Stimulated activated CD8-positive, alpha-beta memory T cell treated with anti-CD3 and anti-CD28 coated beads, Interleukin-12 subunit alpha, Interleukin-12 subunit beta, amount 100 ng/mL, for 1 hour (primary cell): ENCODE measurements around the gene ITGB1BP1.
"Not testable (repeated sequence)": the region's sequence is repeated elsewhere in the genome, so short reads cannot be mapped to it uniquely, and the experiment has no call there.

Experiments used
- DNase-seq: peaks from one replicate; pipeline ENCODE4 v3.0.0-alpha.2; 2020; ENCODE audit warnings: low read depth

Gene ITGB1BP1

DNA sequence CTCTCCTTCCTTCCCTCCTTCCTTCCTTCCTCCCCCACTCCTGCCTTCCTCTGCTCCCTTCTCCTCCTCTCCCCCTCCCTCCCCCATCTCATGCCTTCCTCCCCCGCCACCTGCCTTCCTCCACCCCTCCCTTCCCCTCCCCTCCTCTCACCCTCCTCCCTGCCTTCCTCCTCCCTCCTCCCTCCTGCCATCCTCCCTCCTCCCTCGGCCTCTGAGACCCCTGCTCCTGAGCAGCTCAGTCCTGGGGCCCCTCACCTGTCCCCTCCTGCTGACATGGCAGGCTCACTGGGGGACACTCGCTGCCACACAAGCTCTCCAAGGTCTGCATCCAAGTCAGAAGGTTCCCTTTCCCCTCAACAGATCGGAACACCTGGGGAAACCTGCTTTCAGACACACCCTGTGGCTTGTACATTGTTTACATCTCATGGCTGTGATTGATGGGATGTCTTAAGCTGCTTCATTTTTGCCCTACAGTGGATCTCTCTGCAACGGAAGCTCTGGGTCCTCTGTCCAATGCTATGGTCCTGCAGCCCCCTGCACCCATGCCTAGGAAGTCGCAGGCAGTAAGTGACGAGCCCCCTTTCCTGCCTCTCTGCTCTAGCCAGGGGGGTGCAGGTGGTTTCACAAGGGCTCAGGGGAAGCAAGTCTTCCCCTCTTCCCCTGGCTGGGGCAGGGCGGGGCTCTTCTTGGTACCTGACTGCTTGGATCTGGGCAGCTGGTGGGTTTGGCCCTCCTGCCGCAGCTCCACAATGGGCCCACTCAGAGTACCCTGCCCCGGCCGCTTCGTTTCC lies 22.9 kb downstream of the ITGB1BP1 start:
- no peak for DNase-seq

DNA sequence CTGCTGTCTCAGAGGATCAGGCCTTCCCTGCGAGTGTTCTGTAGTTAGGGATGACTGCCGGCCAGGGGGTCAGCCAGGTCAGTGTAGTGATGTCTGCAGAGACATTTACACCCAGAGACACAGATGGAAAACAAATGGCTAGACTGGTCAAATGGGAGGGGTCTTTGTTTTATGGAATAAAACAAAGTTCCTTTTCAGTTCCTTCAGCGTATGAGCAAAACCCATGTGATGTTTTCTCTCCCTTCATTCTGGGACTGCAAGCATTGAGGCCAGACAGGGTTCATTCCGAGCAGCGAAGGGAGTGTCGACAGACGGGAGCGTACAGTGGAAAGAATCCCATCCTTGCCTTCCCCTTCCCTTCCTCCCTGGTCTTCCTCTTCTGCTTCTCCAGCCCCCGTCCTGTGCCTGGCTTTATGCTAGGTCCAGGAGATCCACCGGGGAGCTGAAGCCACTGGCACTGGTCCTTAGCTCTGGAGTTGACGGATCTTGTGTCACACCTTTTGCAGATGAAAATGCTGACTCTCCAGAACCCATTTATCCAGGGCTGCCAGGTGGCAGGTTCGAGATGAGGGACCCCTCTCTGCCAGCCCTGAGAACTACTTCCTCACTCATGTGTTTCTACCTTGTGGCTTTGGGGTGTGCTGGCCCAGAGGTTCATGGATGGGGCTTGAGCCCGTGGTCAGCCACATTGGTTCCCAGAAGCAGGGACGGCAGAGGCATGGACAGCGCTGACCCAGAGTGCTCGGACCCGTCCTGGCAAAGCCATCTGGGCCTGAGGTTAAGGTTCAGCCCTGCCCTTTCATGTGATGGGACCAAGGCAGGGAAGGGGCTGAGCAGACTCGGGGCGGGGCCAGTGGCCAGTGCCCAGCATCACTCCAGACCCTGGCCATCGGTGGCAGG lies 24.2 kb downstream of the ITGB1BP1 start:
- no peak for DNase-seq

DNA sequence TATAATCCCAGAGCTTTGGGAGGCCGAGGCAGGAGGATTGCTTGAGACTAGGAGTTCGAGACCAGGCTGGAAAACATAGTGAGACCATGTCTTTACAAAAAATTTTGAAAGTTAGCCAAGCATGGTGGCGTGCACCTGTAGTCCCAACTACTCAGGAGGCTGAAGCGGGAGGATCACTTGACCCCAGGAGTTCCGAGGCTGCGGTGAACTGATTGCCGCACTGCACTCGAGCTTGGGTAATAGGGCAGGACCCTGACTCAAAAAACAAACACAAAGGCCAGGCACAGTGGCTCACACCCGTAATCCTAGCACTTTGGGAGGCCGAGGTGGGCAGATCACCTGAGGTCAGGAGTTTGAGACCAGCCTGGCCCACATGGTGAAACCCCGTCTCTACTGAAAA lies 25.1 kb downstream of the ITGB1BP1 start:
- not testable (repeated sequence) for DNase-seq

DNA sequence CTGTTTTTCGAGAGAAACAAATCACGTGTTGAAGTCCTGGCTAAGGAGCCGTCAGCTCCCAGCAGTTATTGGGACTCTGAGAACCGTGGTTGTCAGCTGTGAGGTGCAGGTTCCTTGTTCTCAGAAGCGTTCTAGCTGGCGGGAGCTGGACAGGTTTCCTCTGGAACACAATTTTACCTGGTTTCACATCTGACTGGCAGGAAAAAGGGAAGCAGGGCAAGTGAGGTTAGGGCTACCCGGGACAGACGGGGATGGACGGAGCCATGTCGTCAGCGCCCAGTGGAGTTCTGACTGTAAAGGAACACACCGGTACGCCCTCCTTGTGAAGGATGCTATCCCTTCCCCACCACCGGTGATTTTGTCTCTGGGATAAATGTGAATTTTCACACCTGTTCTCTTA lies 26.1 kb downstream of the ITGB1BP1 start:
- no peak for DNase-seq

DNA sequence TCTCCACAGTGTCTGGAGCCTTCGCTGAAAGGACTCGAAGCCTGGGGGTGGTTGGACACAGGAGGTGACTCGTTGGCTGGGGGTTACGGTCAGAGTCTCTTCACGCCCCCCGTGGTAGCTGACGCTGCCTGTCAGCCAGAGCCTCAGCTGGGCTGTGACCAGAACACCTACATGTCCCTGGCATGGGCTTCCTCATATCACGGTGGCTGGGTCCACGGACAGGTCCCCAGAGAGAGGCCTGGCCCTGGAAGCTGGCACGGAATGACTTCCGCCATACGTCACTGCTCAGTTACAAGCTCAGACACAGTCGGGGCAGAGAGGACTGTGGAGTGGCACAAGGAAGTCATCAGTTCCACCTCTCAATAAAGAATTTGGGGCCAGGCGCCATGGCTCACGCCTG lies 28.5 kb downstream of the ITGB1BP1 start:
- DNase-seq, result no peak

DNA sequence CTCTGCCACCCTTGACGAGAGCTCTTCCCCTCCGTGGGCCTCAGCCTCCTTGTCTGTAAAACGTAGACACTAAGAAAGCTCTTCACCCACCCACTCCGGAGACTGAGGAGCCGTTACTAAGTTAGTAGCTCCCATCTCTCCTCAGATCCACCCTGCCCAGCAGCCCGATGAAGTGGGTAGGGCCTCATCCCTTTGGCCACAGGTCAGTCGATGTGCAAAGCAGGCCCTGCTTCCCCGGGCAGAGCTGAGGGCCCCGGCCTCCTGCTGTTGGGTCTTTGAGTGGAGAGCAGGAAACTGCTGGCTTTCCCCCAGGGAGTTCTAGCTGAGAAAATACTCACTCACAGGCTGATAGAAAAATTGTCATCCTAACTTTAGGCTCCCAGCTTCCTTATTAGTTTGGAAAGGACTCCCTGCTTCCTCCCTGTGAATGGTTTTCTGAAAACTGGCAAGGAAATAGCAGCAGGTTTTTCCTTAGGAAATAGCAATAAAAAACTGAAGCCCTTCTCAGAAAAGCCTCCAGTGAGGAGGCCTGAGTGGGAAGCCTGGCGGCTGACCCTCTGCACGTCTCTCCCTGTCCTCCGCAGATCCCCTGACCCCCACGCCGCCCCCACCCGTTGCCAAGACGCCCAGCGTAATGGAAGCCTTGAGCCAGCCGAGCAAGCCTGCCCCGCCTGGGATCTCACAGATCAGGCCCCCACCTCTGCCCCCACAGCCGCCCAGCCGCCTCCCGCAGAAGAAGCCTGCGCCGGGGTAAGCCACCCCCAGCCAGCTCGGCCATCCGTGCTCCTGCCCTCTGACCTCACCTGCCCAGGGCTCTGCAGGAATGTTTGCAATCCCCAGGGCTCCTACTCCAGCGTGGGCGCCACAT lies 30.2 kb downstream of the ITGB1BP1 start:
- DNase-seq, result no peak

DNA sequence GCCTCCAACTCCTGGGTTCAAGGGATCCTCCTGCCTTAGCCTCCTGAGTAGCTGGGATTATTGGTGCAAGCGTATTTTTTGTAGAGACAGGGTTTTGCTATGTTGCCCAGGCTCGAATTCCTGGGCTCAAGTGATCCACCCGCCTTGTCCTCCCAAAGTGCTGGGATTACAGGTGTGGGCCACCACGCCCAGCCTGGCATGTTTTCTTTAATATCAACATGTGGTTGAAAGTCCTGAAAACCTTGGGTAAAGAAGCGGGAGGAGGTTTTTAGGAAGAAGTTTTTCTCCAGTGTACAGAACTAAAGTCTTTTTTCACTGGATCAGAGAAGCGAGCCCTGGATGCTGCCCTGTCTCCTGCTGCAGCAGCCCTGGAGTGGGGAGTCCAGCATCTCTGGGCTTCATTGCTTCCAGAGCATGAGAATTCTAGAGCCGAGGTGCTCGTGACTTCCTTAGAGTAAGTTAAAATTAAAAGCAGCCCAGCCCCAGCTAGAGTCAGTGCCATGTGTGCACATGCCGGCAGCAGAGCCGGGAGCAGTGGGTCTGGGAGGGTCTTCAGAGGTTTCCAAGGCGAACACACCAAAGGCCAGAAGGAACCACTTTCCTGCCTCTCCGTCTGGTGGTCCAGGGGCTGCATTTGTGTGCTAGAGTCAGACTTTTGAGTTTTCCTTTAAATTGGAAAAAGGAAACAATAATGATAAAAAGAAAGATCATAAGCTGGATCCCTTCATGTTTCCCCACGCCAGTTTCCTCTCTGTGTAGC lies 31.2 kb downstream of the ITGB1BP1 start:
- DNase-seq, result no peak

DNA sequence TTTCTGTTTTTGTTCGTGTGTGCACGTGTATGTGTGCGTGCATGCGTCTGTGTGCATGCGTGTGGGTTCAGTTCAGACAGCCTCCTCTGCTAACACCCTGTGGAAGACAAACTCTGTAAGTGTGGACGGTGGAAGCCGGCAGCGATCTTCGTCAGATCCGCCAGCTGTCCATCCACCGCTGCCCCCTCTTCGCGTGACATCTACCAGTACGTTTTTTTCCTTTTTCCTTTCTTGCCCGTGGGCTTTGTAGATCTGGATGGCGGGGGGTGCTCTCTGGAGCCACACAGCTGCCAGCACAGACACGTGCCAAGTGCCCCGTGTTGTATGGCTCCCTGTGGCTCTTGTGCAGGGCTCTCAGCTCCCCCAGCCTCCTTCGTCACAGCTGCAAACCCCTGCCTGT lies 32.3 kb downstream of the ITGB1BP1 start:
- DNase-seq, result no peak

DNA sequence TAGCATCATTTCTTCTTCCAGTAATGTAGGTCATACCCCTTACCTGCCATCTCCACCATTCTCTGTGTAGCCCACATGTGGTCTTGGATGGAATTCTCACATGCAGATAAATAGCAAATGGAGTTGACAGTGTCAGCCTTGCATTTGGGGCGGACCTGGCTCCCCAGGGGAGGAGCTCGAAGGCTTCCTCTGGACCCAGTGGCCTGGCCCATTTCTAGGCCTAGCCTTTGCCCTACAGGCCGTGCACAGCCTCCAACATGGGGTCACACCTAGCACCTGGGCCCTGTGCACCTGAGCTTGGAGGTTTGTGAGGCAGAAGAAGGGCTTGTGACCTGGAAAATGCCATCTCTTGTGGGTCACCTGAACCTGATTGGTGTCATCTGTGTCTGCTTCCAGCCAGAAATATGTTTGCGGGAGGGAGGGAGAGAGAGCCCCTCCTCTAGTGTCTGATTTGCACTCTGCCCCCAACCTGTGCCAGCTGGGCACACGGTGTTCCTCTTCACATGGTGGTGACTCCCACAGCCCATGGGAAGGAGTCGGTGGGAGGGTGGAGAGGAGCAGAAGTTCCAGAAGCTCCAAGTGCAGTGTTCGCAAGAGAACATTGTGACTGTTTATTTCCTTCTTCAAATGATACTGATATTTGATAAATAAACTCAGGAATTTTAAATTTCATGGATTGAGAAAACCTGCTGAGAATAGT lies 33.0 kb downstream of the ITGB1BP1 start:
- no peak for DNase-seq

DNA sequence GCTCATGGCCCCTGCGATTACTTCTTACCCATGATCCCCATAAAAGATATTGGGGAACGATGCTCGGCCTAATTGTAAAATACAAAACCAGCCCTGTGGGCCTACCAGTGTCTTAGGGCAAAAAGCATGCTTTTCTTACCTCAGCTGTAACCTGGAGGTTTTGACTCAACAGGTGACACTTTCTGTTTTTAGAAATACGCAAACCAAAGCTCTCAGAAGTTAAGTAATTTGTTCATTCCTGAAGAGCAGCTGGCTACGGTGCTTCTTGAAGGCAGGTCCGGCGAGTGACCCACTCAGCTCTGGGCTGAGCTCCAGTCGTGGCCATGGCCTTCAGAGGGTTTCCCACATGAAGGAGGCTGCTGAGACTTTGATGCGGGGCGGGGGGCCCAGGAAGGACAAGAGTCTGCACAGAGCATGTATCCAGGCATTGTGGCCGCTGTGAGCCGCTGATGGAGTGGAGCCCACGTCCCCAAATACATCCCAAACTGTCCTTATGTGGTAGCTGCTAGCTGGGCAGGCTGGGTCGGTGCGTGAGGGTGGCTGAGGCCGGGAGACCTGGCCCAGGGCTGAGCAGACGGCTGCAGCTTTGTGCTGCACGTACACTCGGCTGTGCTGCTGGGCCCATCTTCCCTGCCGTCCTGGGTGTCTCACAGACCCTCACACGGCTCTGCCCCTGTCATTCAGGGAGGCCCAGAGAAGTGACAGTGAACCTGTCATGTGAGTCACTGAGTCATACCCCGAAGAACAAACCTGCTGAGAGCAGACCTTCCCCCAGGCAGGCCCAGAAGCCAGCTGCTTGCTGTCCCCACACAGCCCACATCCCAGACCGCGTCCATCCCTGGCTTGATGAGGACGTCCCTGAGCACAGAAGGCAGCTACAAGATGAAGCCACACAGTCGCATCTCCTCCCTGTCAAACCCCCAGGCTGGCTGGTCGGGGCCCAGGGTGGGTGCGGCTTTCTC lies 34.1 kb downstream of the ITGB1BP1 start:
- no peak for DNase-seq

DNA sequence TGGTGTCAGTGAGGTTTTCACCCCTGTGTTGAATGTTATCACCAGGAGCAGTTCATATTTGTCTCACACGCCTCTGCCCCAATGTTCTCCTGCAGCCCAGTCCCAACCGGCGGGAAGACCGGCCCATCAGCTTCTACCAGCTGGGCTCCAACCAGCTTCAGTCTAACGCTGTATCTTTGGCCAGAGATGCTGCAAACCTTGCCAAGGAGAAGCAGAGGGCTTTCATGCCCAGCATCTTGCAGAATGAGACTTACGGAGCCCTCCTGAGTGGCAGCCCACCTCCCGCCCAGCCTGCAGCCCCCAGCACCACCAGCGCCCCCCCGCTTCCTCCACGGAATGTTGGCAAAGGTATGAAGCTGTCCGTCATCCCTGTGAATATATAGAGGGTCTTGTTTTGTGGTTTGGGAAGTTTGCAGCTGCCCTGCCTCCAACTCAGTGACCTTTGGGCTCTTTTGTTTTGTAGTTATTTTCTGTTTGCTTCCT lies 35.1 kb downstream of the ITGB1BP1 start:
- DNase-seq, result no peak

DNA sequence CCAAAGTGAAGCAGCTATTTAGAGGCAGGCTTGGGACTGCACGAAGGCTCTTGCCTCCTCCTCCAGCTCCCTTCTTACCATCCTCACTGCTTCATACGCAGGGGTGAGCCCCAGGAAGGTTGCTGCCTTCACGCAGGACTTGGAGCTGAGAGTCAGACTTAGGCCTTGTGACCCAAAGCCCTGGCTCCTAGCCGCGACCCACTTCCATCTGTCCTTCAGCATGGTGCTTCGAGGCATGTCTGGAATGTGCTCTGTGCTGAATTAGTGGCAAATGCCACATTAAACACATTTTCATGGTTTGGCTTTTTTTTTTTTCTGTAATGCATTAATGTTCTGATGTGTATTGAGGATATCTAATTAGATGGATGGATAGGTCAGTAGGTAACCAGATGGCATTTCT lies 37.5 kb downstream of the ITGB1BP1 start:
- no peak for DNase-seq

DNA sequence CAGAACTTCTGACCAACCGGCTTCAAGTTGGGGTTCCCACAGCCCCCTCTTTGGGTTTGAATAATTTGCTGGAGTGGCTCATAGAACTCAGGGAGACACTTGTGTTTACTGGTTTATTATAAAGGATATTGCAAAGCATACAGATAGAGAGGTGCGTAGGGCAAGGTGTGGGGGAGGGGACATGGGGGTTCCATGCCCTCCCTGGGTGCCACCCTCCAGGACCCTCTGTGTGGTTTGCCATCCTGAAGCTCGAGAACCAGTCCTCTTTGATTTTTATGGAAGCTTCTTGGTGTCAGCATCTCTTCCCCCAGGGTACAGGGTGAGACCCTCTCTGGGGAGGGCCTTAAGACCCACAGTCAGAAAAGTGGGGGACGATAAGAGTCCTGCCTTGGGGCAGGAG lies 38.8 kb downstream of the ITGB1BP1 start:
- no peak for DNase-seq

DNA sequence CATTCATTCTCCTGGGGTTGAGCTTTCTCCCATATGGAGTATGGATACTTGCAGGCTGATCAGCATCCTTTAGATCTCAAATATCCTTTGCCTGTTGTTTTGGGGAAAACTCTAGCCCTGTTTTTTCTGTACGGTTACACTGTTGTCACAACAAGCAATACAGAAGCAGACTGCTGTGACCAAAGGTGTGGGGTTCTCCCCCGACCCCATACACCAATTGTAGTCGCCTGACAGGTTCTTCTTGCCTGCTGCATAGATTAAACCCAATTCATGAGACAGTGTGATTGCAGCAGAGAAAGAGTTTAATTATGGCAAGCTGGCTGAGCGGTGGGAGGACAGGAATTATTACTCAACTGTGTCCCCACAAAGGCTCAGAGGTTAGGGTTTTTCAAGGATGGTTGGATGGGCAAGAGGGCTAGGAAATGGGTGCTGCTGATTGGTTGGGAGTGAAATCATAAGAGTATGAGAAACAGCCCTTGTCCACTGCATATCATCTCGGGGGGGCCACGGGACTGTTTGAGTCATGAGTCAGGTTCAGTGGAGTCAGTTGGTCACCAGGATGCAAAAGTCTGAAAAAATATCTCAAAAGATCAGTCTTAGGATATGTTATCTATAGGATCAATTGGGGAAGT lies 40.6 kb downstream of the ITGB1BP1 start:
- no peak for DNase-seq

DNA sequence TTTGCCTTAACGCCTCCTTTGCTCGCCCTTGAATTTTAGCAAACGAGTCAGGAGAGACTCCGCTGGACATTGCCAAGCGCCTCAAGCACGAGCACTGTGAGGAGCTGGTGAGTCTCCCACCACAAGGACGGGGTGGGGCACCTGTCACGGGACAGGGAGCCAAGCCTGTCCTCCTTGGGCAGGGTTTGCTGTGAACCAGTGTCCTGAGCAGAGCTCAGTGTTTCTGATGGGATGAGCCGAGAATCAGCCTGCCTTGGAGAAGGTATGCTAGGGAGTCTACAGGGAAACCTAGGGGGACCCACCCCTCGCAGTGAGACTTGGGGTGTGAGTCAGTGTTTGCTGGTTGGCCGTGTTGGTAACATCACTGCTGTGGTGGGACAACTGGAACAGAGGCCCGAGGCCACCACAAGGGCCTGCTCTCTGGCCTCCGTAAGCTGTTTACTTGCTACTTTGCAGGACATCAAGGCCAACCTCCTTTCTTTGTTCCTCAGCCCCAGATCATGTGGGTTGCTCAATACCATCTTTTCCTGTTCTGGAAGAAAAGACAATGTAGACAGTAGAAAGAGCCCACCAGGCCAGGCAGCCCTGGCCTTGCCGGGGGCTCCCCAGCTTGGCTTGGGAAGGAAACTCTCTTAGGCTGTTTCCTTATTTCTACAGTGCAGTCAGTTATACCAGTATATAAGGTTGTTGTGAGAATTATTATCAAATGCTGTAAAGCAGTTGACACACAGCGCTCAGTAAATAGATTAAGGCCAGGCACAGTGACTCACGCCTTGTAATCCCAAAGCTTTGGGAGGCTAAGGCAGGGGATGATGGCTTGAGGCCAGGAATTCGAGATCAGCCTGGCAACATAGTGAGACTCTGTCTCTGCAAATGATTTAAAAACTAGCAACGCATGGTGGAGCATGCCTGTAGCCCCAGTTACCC lies 42.4 kb downstream of the ITGB1BP1 start:
- DNase-seq, result no peak

DNA sequence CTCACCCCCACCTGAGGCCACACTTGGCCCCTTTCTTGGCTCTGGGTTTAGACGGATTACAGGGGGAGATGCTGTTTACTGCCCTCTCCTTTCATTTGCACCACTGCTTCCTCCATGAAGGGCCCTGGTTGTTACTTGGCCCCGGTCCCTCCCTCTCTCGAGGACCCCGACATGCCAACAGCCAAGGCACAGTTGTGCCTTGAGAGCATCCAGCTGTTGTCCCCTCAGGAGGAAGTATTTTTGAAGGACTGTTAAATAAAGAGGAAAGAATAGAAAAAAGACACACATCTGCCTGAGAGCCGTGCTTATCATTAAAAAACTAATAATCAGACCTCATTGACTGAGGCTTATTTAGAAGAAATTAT lies 44.0 kb downstream of the ITGB1BP1 start:
- no peak for DNase-seq

DNA sequence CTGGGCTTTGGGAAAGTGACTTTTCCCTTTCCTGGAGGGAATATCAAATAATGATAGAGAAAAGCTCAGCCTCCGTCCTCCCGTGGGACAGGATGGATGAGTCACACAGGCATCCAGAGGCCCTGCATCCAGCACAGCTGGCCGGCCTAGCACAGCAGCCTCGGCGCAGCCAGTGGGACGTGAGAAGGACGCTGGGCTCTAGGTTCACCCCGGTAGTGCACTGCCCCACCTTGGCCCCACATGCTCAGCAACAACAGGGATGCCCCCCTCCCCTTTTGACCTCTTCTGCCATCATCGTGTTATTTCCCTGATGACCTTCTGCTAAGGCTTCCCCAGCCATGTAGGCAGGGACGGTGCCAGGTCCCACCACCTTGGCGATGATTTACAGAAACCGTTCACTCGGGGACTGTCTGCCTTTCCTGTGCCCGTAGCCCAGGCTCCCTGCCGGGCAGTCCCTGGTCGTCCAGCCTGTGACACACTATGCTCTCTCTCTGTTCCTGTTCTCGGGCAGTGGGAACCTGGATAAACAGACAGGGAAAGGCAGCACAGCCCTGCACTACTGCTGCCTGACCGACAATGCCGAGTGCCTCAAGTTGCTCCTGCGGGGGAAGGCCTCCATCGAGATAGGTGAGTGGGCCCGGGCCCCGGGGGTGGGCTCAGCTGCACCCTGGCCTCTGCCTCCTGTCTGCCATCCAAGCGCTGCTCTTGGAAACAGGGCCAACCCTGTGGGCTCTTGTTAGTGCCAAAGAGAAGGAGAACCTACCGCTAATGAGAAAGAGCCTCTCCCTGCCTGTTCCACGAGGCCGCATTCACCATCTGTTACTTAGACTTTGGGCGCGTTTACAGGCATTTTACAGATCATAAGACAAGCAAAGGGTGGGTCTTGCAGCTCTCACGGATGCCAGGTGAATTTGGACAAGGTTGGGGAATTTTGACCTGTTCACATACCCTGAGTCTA lies 44.6 kb downstream of the ITGB1BP1 start:
- DNase-seq, result no peak
